ENCODE data around the gene ANP32A. TPM values are rescaled to one million over a fixed set of nuclear protein-coding genes. Genes with fewer than 3 reads are reported as not detected.

ANP32A gene
- total RNA-seq, 1 experiment from 2014 or later, result 232 TPM

GRCh38 chr15:68783226-68784058 is 37.3 kb downstream of the ANP32A start:
- ATAC-seq (peak; percentile 93), DNase-seq (ENCODE audit: low spot score) (peak; percentile 77)
- Mint-ChIP-seq H3K4me1 (peaks cover 37% of the 10 kb centered on the region), H3K27ac (peak overlapping the region; percentile 83), H3K36me3 (peaks cover 75% of the 10 kb centered on the region), H3K27me3 (ENCODE audit: low read depth) (no peaks in the 10 kb centered on the region), H3K9me3 (no peaks in the 10 kb centered on the region), H3K4me3 (0 out of 2 replicates have a peak overlapping the region, but pooled peaks have one; percentile 1)
- ChIA-PET POLR2A (interaction anchor here (1.0 kb wide), 1 partner anchor 12 kb away, joined by 3 read pairs; no protein-coding TSS in a partner anchor), CTCF (interaction anchor here (0.6 to 6.8 kb wide), 11 partner anchors 10 to 249 kb away, joined by 3 to 72 read pairs (median 5); no protein-coding TSS in a partner anchor)
- TF ChIP-seq CTCF (IDR thresholded peaks at IDR 0.05) (peak; percentile 74), CREB1 (CRISPR knock-in tag; IDR thresholded peaks at IDR 0.05) (no peak), E2F5 (CRISPR knock-in tag; IDR thresholded peaks at IDR 0.05) (no peak)

- Mint-ChIP-seq H3K36me3 (peaks cover 80% of the 10 kb centered on the region), H3K4me1 (peaks cover 29% of the 10 kb centered on the region), H3K27me3 (ENCODE audit: low read depth) (no peaks in the 10 kb centered on the region), H3K4me3 (0 out of 2 replicates have a peak overlapping the region, but pooled peaks have one; percentile 1), H3K27ac (peak overlapping the region; percentile 83), H3K9me3 (no peaks in the 10 kb centered on the region)
- POLR2A ChIA-PET, result no interaction called here
- ATAC-seq (peak; percentile 11; the same call in 1 of the 2 replicates), DNase-seq (ENCODE audit: low spot score) (no peak)
- CTCF ChIA-PET, result interaction anchor here (3.1 to 6.8 kb wide), 2 partner anchors 93 to 142 kb away, joined by 20 to 72 read pairs; no protein-coding TSS in a partner anchor
- no peak for TF ChIP-seq ZNF512 (CRISPR knock-in tag; IDR thresholded peaks at IDR 0.05; ENCODE audit: borderline replicate concordance)
- no peak for TF ChIP-seq MAX (CRISPR knock-in tag; IDR thresholded peaks at IDR 0.05)
- no peak for TF ChIP-seq HMGA2 (CRISPR knock-in tag; IDR thresholded peaks at IDR 0.05)
- TF ChIP-seq ZNF396 (CRISPR knock-in tag; IDR thresholded peaks at IDR 0.05; ENCODE audit: borderline replicate concordance), result no peak
- TF ChIP-seq OVOL2 (CRISPR knock-in tag; IDR thresholded peaks at IDR 0.05; ENCODE audit: borderline replicate concordance), result no peak
- no peak for TF ChIP-seq ATF2 (CRISPR knock-in tag; IDR thresholded peaks at IDR 0.05; ENCODE audit: borderline replicate concordance, low read depth)
- no peak for TF ChIP-seq RORB (CRISPR knock-in tag; IDR thresholded peaks at IDR 0.05)
- TF ChIP-seq CREM (CRISPR knock-in tag; IDR thresholded peaks at IDR 0.05), result no peak
- no peak for TF ChIP-seq ESRRA (CRISPR knock-in tag; IDR thresholded peaks at IDR 0.05; ENCODE audit: borderline replicate concordance)
- no peak for TF ChIP-seq ZNF232 (CRISPR knock-in tag; IDR thresholded peaks at IDR 0.05)
- TF ChIP-seq TCF7 (CRISPR knock-in tag; IDR thresholded peaks at IDR 0.05; ENCODE audit: low read depth), result no peak
- no peak for TF ChIP-seq ATF3 (CRISPR knock-in tag; conservative IDR thresholded peaks at IDR 0.05)
- TF ChIP-seq IRF2 (CRISPR knock-in tag; IDR thresholded peaks at IDR 0.05; ENCODE audit: borderline replicate concordance, low read depth), result no peak
- TF ChIP-seq NFATC4 (CRISPR knock-in tag; IDR thresholded peaks at IDR 0.05), result no peak
- no peak for TF ChIP-seq ETV6 (CRISPR knock-in tag; IDR thresholded peaks at IDR 0.05)
- no peak for TF ChIP-seq ARID4B (CRISPR knock-in tag; IDR thresholded peaks at IDR 0.05; ENCODE audit: borderline replicate concordance)
- no peak for TF ChIP-seq ZNF263 (CRISPR knock-in tag; IDR thresholded peaks at IDR 0.05; ENCODE audit: low read depth)
- TF ChIP-seq GABPB1 (CRISPR knock-in tag; IDR thresholded peaks at IDR 0.05), result no peak
Observed at GRCh38 chr15:68782589-68783161, 38.0 kb downstream of the ANP32A start.
